Measurements from ENCODE around the gene CCAR1.

- TF ChIP-seq CTCF (IDR thresholded peaks at IDR 0.05) (no peak), FOSL2 (IDR thresholded peaks at IDR 0.05) (no peak), FOSL2 (CRISPR knock-in tag; IDR thresholded peaks at IDR 0.05) (no peak), POLR2A (IDR thresholded peaks at IDR 0.05; ENCODE audit: low read length) (no peak), EP300 (IDR thresholded peaks at IDR 0.05) (no peak), CBX8 (IDR thresholded peaks at IDR 0.05) (no peak), BCL3 (IDR thresholded peaks at IDR 0.05) (no peak), REST (IDR thresholded peaks at IDR 0.05) (no peak), CEBPB (IDR thresholded peaks at IDR 0.05) (no peak), PBX3 (IDR thresholded peaks at IDR 0.05) (no peak), RNF2 (IDR thresholded peaks at IDR 0.05; ENCODE audit: borderline replicate concordance, low read depth) (no peak), MYC (IDR thresholded peaks at IDR 0.05; ENCODE audit: borderline replicate concordance, low read length) (no peak), RAD21 (conservative IDR thresholded peaks at IDR 0.05 in 1 of 2, IDR thresholded peaks at IDR 0.05 in 1 of 2) (no peak), HOXB13 (CRISPR knock-in tag; IDR thresholded peaks at IDR 0.05; ENCODE audit: low read depth) (no peak)
These were observed 111.0 kb downstream of the CCAR1 start for GRCh38 chr10:68831961-68832455.

Data from A549 (cell line).